ENCODE measurements around the gene GJD4. TPM values are rescaled to one million over a fixed set of nuclear protein-coding genes. Genes with fewer than 3 reads are reported as not detected.

GJD4 gene, protein sequence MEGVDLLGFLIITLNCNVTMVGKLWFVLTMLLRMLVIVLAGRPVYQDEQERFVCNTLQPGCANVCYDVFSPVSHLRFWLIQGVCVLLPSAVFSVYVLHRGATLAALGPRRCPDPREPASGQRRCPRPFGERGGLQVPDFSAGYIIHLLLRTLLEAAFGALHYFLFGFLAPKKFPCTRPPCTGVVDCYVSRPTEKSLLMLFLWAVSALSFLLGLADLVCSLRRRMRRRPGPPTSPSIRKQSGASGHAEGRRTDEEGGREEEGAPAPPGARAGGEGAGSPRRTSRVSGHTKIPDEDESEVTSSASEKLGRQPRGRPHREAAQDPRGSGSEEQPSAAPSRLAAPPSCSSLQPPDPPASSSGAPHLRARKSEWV
- not detected for total RNA-seq

DNA sequence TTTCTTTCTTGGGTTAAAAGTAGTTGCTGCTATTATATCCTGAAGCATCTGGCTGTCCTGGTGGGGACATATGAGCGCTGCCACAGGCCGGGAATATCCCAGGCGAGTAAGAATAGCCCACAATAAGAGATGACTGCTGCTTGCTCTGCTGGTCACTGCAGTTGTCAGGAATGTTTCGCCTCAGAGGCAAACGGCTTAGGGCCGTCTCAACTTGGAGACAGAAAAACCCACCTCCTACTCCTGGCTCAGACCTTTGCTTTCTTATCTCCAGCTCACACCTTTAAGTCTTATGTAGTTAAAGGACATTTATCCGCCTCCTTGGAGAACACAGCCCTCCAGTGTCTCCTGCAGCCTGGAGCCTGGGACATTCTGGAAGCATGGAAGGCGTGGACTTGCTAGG is at the start of gene GJD4:
TSS of gene GJD4 (plus strand) at position 151 of the 400 bp plus-strand sequence. CDS start at position 378, 227 bp downstream.
- POLR2A ChIA-PET, result no interaction called here
- H3K27me3 Mint-ChIP-seq (ENCODE audit: low read depth), result peaks cover 18% of the 10 kb centered on the region
- no peaks in the 10 kb centered on the region for H3K36me3 Mint-ChIP-seq (ENCODE audit: low read depth)
- no peak within 1 kb of the TSS for H3K27ac Mint-ChIP-seq
- peaks cover 6% of the 10 kb centered on the region for H3K4me1 Mint-ChIP-seq (ENCODE audit: low read depth)
- no peaks in the 10 kb centered on the region for H3K9me3 Mint-ChIP-seq (ENCODE audit: insufficient read depth)
- no peak within 1 kb of the TSS for H3K4me3 Mint-ChIP-seq
- ATAC-seq (no peak), DNase-seq (no peak)
- CTCF ChIA-PET, result no interaction called here

DNA sequence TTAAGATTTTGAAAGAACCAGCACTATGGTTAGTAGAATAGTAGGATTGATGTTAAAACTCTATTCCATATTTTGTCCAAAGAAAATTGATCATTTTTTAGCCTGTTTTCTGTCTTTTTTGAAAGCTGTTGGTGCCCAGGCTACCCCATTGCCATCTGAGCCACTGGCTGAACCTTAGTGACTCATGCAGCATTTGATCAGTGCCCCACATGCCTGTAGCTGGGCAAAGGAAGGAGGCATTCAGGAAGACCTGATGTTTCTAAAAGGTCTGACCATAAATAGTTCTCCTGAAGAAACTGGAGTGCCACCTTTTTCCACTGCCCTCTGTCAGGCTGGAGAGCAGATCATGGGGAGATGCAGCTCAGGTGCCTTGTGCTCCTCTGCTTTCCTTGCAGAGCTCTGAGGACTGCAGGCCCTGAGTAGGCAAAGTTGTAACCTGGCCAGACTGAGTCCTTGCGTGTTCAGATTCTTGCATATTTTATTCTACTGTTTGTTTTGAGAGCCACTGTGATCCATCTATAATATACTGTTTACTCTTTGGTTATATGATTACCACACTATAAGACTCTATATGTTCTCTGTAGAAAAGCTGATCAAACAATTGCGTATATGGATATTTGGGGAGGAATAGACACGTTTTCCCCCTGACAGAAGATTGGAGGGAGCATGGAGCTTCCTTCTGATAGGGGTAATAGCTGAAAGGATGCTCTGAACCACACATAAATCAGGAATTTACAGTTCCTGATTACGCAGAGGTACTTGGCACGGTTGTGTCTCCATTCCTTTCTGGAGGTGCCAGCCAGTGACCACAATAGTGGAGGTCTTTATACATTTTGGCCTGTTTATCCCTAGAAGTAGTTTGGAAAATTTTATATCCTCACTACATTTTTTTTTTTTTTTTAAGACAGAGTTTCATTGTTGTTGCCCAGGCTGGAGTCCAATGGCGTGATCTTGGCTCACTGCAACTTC is 48.9 kb upstream of the GJD4 start:
- DNase-seq, result no peak
- POLR2A ChIA-PET, result no interaction called here
- Mint-ChIP-seq H3K4me1 (ENCODE audit: low read depth) (no peaks in the 10 kb centered on the region), H3K27me3 (ENCODE audit: low read depth) (no peaks in the 10 kb centered on the region), H3K4me3 (no peak overlapping the region), H3K27ac (no peak overlapping the region), H3K9me3 (ENCODE audit: insufficient read depth) (no peaks in the 10 kb centered on the region), H3K36me3 (ENCODE audit: low read depth) (peaks cover 4% of the 10 kb centered on the region)
- CTCF ChIA-PET, result no interaction called here
- ATAC-seq, result no peak

DNA sequence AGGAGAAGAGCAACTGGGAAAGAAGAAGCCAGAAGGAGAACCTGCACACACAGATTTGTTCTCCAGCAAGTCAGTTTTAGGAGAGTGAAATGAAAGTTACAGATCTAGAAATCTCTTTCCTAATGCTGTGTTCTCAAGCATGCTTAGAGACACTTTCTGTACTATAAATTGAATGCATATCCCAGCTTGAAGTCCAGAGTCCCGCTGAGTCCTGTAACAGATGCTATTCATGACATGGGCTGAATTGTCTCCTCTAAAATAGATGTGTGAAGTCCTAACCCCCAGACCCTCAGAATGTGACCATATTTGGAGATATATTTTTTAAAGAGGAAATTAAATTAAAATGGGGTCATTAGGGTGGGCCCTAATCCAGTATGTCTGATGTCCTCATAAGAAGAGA is 46.9 kb upstream of the GJD4 start:
- DNase-seq (no peak), ATAC-seq (no peak)
- Mint-ChIP-seq H3K4me1 (ENCODE audit: low read depth) (peaks cover 2% of the 10 kb centered on the region), H3K27ac (no peak overlapping the region), H3K9me3 (ENCODE audit: insufficient read depth) (no peaks in the 10 kb centered on the region), H3K36me3 (ENCODE audit: low read depth) (no peaks in the 10 kb centered on the region), H3K4me3 (no peak overlapping the region), H3K27me3 (ENCODE audit: low read depth) (no peaks in the 10 kb centered on the region)
- POLR2A ChIA-PET, result no interaction called here
- CTCF ChIA-PET, result no interaction called here

DNA sequence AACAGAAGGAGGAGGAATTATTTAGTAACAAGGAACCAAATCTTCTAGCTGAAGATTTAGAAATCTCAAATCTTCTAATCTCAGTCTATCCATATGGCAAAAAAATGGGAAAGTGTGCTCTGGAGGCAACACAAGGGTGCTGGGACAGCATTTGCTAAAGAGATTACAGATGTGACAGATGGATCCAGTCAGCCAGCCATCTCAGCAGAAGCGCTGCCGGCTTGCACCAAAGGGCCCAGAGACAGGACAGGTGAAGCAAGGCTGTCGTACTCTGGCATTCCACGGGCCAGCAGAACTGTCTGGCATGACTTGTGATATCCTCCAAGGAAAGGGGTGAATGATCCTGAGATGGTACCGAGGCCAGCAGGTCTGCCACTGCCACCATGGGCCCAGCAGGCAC is 45.7 kb upstream of the GJD4 start:
- H3K27ac Mint-ChIP-seq, result no peak overlapping the region
- ChIA-PET POLR2A (no interaction called here), CTCF (no interaction called here)
- H3K36me3 Mint-ChIP-seq (ENCODE audit: low read depth), result peaks cover 2% of the 10 kb centered on the region
- no peaks in the 10 kb centered on the region for H3K27me3 Mint-ChIP-seq (ENCODE audit: low read depth)
- no peak for ATAC-seq
- H3K9me3 Mint-ChIP-seq (ENCODE audit: insufficient read depth), result no peaks in the 10 kb centered on the region
- no peak for DNase-seq
- peaks cover 8% of the 10 kb centered on the region for H3K4me1 Mint-ChIP-seq (ENCODE audit: low read depth)
- H3K4me3 Mint-ChIP-seq, result no peak overlapping the region

DNA sequence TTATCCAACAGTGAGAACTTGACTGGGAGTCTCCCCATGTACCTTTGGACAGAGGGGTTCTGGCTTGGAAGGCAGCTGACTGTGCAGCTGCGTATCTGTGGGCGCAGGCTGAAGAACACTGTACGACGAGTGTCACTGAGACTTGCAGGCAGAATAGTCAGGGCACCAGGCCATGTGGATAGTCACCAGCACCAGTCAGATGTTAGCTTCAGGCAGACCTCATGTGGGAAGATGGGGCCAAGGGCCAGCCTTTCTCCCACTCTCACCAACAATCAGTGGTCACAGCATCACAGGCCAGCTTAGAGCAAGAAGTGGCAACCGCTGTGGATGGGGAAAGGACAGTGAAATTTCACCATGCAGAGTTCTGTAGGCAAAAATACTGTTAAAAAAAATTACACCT is 43.4 kb upstream of the GJD4 start:
- peaks cover 9% of the 10 kb centered on the region for H3K36me3 Mint-ChIP-seq (ENCODE audit: low read depth)
- no peak overlapping the region for H3K4me3 Mint-ChIP-seq
- no peaks in the 10 kb centered on the region for H3K27me3 Mint-ChIP-seq (ENCODE audit: low read depth)
- no peak overlapping the region for H3K27ac Mint-ChIP-seq
- ChIA-PET POLR2A (no interaction called here), CTCF (interaction anchor here (0.7 to 1.4 kb wide), 3 partner anchors 9 to 29 kb away, joined by 3 to 4 read pairs (median 3); no protein-coding TSS in a partner anchor)
- DNase-seq (no peak), ATAC-seq (no peak)
- peaks cover 14% of the 10 kb centered on the region for H3K4me1 Mint-ChIP-seq (ENCODE audit: low read depth)
- no peaks in the 10 kb centered on the region for H3K9me3 Mint-ChIP-seq (ENCODE audit: insufficient read depth)

DNA sequence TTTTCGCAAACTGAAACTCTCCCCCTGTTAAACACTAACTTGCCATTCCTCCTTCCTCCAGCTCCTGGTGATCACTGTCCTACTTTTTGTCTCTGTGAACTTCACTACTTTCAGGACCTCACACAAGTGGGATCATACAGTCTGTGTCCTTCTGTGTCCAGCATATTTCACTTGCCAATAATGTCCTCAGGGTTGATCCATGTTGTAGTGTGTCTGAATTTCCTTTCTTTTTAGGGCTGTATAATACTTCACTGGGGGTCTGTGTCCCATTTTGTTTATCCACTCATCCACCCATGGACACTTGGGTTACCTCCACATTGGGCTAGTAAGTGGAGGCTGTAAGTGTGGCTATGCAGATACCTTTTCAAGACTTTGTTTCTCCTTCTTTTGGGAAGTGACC is 42.7 kb upstream of the GJD4 start:
- no peak overlapping the region for H3K4me3 Mint-ChIP-seq
- H3K36me3 Mint-ChIP-seq (ENCODE audit: low read depth), result peaks cover 9% of the 10 kb centered on the region
- CTCF ChIA-PET, result interaction anchor here (0.7 to 2.2 kb wide), 20 partner anchors 9 to 443 kb away, joined by 3 to 18 read pairs (median 4); no protein-coding TSS in a partner anchor
- no peaks in the 10 kb centered on the region for H3K9me3 Mint-ChIP-seq (ENCODE audit: insufficient read depth)
- POLR2A ChIA-PET, result no interaction called here
- ATAC-seq (no peak), DNase-seq (no peak)
- no peak overlapping the region for H3K27ac Mint-ChIP-seq
- peaks cover 14% of the 10 kb centered on the region for H3K4me1 Mint-ChIP-seq (ENCODE audit: low read depth)
- H3K27me3 Mint-ChIP-seq (ENCODE audit: low read depth), result no peaks in the 10 kb centered on the region

DNA sequence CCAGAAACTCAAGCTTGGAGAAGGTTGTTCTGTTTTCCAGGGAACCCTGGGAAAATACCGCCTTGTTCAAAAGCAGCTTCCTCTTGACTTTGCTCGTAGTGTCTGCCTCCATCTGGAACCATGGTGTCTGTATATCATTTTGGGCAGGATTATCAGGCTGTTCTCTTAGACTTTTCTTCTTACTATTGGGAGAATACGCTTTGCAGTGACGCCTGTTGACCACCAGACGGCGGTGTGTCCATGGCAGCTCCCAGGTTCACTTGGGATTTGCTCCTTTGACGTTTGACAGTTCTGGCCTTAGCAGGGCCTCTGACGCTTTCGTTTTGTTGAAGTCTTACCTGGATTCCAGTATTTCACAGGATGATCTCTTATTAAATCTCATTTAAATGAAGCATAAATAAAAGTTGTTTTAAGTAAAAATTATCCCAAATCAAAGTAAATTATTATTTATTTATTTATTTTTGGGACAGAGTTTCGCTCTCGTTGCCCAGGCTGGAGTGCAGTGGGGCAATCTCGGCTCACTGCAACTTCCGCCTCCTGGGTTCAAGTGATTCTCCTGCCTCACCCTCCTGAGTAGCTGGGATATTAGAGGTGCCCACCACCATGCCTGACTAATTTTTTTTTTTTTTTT is 41.8 kb upstream of the GJD4 start:
- DNase-seq (peak; percentile 56), ATAC-seq (peak; percentile 65)
- peaks cover 14% of the 10 kb centered on the region for H3K4me1 Mint-ChIP-seq (ENCODE audit: low read depth)
- no peaks in the 10 kb centered on the region for H3K9me3 Mint-ChIP-seq (ENCODE audit: insufficient read depth)
- CTCF ChIA-PET, result interaction anchor here (0.7 to 2.2 kb wide), 27 partner anchors 10 to 444 kb away, joined by 3 to 18 read pairs (median 4); no protein-coding TSS in a partner anchor
- no peak overlapping the region for H3K4me3 Mint-ChIP-seq
- no peak overlapping the region for H3K27ac Mint-ChIP-seq
- POLR2A ChIA-PET, result no interaction called here
- H3K36me3 Mint-ChIP-seq (ENCODE audit: low read depth), result peaks cover 9% of the 10 kb centered on the region
- no peaks in the 10 kb centered on the region for H3K27me3 Mint-ChIP-seq (ENCODE audit: low read depth)

DNA sequence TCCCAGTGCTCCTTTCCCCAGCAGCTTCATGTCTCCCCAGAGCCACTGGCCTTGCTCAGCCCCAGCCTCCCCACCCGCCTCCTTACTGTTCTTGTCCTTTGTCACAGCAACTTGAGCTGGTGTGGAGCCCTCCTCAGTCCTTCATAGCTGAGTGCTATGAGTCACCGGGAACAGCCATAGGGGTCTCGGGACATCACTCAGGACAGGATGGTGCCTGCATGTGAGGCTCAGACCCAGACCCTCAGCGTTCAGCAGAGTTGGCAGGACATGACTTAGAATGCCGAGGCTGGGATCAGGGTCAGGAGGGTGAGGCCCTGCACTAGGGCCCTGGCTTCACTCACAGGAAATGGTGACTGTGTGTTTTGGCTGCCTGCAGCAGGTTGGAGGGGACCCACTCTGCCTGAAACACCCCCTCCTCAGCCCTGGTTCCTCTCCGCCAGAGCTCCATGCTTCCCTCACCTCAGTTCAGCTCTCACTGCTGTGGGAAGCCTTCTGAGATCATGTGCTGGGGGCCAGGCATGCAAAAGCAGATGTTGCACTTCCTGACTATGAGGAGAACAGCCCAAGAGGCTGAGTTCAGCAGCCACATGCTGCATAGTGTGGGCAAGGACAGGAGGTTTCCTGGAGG is 40.7 kb upstream of the GJD4 start:
- ChIA-PET CTCF (interaction anchor here (0.6 to 2.2 kb wide), 6 partner anchors 11 to 520 kb away, joined by 3 to 18 read pairs (median 4); no protein-coding TSS in a partner anchor), POLR2A (interaction anchor here (0.6 kb wide), 1 partner anchor 447 kb away, joined by 3 read pairs; no protein-coding TSS in a partner anchor)
- Mint-ChIP-seq H3K27me3 (ENCODE audit: low read depth) (no peaks in the 10 kb centered on the region), H3K4me3 (no peak overlapping the region), H3K36me3 (ENCODE audit: low read depth) (peaks cover 15% of the 10 kb centered on the region), H3K9me3 (ENCODE audit: insufficient read depth) (no peaks in the 10 kb centered on the region), H3K27ac (peak overlapping the region; percentile 78), H3K4me1 (ENCODE audit: low read depth) (peaks cover 14% of the 10 kb centered on the region)
- ATAC-seq (peak; percentile 35), DNase-seq (peak; percentile 31)

DNA sequence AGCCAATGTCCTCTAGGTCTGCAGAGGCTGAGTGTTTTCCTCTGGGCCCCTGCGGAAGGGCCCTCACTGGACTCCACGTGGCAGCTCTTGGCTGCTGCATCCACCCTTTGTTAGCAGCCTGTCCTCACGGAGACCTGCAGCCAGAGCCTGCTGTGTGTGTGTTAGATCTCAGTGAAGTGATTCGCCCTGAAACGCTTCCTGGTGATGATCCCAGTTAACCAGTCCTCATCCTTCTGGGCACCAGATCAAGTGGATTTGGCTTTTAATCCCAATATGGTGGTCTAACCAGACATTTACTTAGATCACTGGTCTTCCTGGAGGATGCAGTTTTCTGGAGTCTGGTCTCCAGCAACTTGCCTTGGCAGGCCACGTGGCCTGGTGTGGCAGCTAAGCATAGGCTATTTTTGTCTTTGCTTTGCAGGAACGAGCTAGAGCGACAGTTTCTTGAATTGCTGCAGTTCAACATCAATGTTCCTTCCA is 39.5 kb upstream of the GJD4 start:
- POLR2A ChIA-PET, result no interaction called here
- Mint-ChIP-seq H3K4me3 (no peak overlapping the region), H3K4me1 (ENCODE audit: low read depth) (peaks cover 14% of the 10 kb centered on the region), H3K36me3 (ENCODE audit: low read depth) (peaks cover 20% of the 10 kb centered on the region), H3K27me3 (ENCODE audit: low read depth) (no peaks in the 10 kb centered on the region), H3K9me3 (ENCODE audit: insufficient read depth) (no peaks in the 10 kb centered on the region), H3K27ac (peak overlapping the region; percentile 9)
- DNase-seq, result no peak
- no peak for ATAC-seq
- CTCF ChIA-PET, result interaction anchor here (0.8 kb wide), 1 partner anchor 10 kb away, joined by 3 read pairs; no protein-coding TSS in a partner anchor

DNA sequence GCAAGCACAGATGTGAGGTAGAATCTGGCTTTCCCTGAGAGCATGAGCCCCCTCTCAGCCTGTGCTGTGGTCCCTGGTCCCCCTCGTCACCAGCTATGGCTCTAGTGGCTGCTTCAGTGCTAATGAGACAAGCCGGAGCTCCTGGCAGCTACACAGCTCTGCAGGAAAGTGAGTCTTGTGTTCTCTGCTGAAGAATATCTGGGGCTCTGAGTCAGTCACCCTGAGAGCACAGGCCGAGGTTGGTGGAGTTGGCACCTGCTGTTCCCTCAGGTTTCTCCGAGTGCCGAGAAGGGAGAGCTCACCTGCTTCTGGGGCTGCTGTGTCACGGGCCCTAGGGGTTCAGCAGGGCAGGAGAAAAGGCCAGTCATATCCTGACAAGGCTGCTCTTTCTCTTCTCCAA is 37.2 kb upstream of the GJD4 start:
- DNase-seq (no peak), ATAC-seq (no peak)
- Mint-ChIP-seq H3K27ac (no peak overlapping the region), H3K27me3 (ENCODE audit: low read depth) (no peaks in the 10 kb centered on the region), H3K4me1 (ENCODE audit: low read depth) (peaks cover 12% of the 10 kb centered on the region), H3K36me3 (ENCODE audit: low read depth) (peaks cover 28% of the 10 kb centered on the region), H3K4me3 (no peak overlapping the region), H3K9me3 (ENCODE audit: insufficient read depth) (no peaks in the 10 kb centered on the region)
- POLR2A ChIA-PET, result no interaction called here
- CTCF ChIA-PET, result no interaction called here

DNA sequence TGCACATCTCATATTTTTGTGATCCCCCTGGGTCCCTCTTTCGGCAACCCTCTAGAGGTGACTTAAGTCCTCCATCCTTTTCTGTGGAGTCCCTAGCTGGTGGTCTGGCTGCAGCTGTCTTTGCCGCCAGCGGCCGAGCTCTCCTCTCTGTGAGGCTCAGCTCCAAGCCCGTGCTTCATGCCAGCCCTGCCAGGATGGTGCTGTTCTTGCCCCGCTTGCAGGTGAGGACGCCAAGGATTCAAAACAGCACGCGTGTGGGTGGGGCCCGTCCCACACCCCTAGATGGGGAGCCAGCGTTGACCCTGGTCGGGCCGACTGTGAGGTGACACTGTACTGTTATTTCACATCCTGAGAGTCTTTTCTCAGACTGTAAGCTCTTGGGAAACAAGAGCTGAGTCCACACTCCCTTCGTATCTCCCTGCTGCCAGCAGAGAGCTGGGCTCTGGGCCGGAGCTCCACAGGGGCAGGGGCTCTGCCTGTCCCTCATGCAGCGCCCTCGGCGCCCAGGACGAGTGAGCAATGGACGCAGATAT is 36.6 kb upstream of the GJD4 start:
- Mint-ChIP-seq H3K4me3 (no peak overlapping the region), H3K4me1 (ENCODE audit: low read depth) (peaks cover 11% of the 10 kb centered on the region), H3K9me3 (ENCODE audit: insufficient read depth) (no peaks in the 10 kb centered on the region), H3K27me3 (ENCODE audit: low read depth) (no peaks in the 10 kb centered on the region), H3K27ac (no peak overlapping the region), H3K36me3 (ENCODE audit: low read depth) (peaks cover 28% of the 10 kb centered on the region)
- ChIA-PET POLR2A (no interaction called here), CTCF (no interaction called here)
- DNase-seq (no peak), ATAC-seq (no peak)

All from activated CD8-positive, alpha-beta T cell treated with anti-CD3 and anti-CD28 coated beads, Interleukin-2, amount 10 ng/mL, durations not matched to agents 7 days and 5 days (primary cell).